Right lobe of liver (tissue), 6 donors: Measurements from ENCODE around the gene HSPA4. TPM values are rescaled to one million over a fixed set of nuclear protein-coding genes. Genes with fewer than 3 reads are reported as not detected.

Experiments
- ATAC-seq, 4 donors: fragments of 200-7000 bp; cut with Tn5 transposase; one replicate each; pipeline ENCODE4 v1.9.1; 2020; ENCODE audit warnings: mild to moderate bottlenecking in 4 of 4, moderate library complexity in 4 of 4
- DNase-seq, 3 donors: peaks; one replicate each; pipeline ENCODE4 v3.0.0-alpha.2; 2020
- H3K27ac ChIP-seq, 3 donors: fragments of 200-600 bp; one replicate each; pipeline ENCODE4 v1.8.0; 2022
- H3K27me3 ChIP-seq, 2 donors: fragments of 200-600 bp; one replicate each; pipeline ENCODE4 v1.8.0; 2022
- H3K36me3 ChIP-seq, 4 donors: fragments of 200-600 bp; sonication (generic) in 1 of 4; one replicate each; pipeline versions ENCODE4 v1.5.1 to v1.8.0; 2017 to 2022; ENCODE audit warnings: control low read depth in 1 of 4
- H3K4me1 ChIP-seq, 4 donors: fragments of 200-600 bp; sonication (generic) in 1 of 4; one replicate each; pipeline versions ENCODE4 v1.5.1 to v1.8.0; 2017 to 2022; ENCODE audit warnings: control low read depth in 1 of 4
- H3K4me3 ChIP-seq, 3 donors: fragments of 200-600 bp; one replicate each; pipeline ENCODE4 v1.8.0; 2022
- H3K9me3 ChIP-seq, 4 donors: fragments of 200-600 bp; sonication (generic) in 1 of 4; one replicate each; pipeline versions ENCODE4 v1.5.1 to v1.8.0; 2017 to 2022; ENCODE audit warnings: control low read depth in 1 of 4
- CTCF ChIP-seq, 4 donors: fragments of 200-600 bp in 3 of 4; fragments of 450-650 bp in 1 of 4; IDR thresholded peaks; one replicate each; pipeline versions ENCODE4 v1.5.1 to v1.8.0; 2016 to 2022; ENCODE audit warnings: antibody characterized with exemption in 4 of 4, mild to moderate bottlenecking in 2 of 4
- POLR2A ChIP-seq: fragments of 450-650 bp; IDR thresholded peaks from one replicate; pipeline ENCODE4 v1.6.1; 2017; ENCODE audit warnings: antibody characterized with exemption, mild to moderate bottlenecking
- WGBS: methylation state at CpG from one replicate; pipeline ENCODE4 v1.1.6; 2018; ENCODE audit warnings: low coverage, low lambda C conversion rate; ENCODE audit not compliant: insufficient coverage; ENCODE audit errors: missing lambda C conversion rate; 5-methylcytosine and 5-hydroxymethylcytosine counted together
- intact Hi-C, 2 donors: fragments of 100-400 bp; cut with DNase I; formaldehyde crosslinking; loops; one replicate each; pipeline versions ENCODE4 v1.11.2 to v1.14.1; 2022
- total RNA-seq, 6 experiments: library from RNA; depleted of rRNA in 2 of 6; stranded (reverse); fragments of >200 nt in 2 of 6; fragmentation: NEBNext Ultra II Directional in 3 of 6; extraction: Animal tissue kit (Norgen Biotek cat#: 25700) in 3 of 6; gene quantifications; one replicate each; pipeline versions ENCODE4 v1.1.0 to v1.2.4, GENCODE V29; 2016 to 2023
- donor health status: DM: no; HTN: yes; CAD: no.
- donor health status: DM: no; HTN: no; CAD: no.
- donor health status: DM: no; HTN: no; CAD: no.
- donor health status: DM: no; HTN: yes; CAD: no.
- donor health status: DM: no; HTN: yes; CAD: no.

Gene HSPA4
- total RNA-seq, 6 experiments from 2014 or later = 30.1 to 68.6 (median 46.1) TPM

- no peaks in the 10 kb centered on the region for H3K9me3 ChIP-seq
- DNase-seq (no peak), ATAC-seq (no peak)
- H3K4me3 ChIP-seq = no peak overlapping the region
- 74% methylated on average over 11 of the region's 11 CpGs for WGBS
- no peak overlapping the region for H3K27ac ChIP-seq
- TF ChIP-seq POLR2A = no peak
- no peak for TF ChIP-seq CTCF (IDR thresholded peaks at IDR 0.05)
- no peaks in the 10 kb centered on the region for H3K27me3 ChIP-seq
- H3K36me3 ChIP-seq = no peaks in the 10 kb centered on the region
- H3K4me1 ChIP-seq = no peaks in the 10 kb centered on the region
- intact Hi-C loops = no loop called here
These were observed 93.8 kb downstream of the HSPA4 start for GRCh38 chr5:133145436-133146170.

DNA sequence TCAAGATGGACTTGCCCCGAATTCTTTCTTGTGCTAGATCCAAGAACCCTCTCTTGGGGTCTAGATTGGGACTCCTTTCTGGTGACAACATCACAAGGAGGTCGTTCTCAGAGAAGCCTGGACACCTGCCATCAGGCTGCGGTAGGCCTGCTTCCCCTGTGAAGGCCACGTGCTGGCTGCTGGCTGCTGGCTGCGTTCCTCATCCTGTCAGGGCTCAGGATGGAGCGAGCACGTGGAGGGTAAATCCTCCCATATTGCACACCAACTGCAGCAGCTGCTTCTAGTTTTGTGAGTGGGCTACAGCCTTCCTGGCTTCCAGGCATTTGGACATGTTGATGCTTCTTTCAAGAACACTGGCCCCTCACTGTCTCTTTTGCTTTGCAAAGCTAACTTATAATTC, 95.6 kb downstream of the HSPA4 start:
- Histone ChIP-seq H3K4me1 (no peaks in the 10 kb centered on the region), H3K36me3 (no peaks in the 10 kb centered on the region), H3K9me3 (no peaks in the 10 kb centered on the region), H3K27me3 (no peaks in the 10 kb centered on the region), H3K4me3 (no peak overlapping the region), H3K27ac (no peak overlapping the region)
- intact Hi-C loops = no loop called here
- TF ChIP-seq POLR2A (no peak), CTCF (IDR thresholded peaks at IDR 0.05) (no peak)
- 49% methylated on average over 3 of the region's 7 CpGs for WGBS
- ATAC-seq (no peak), DNase-seq (no peak)

- no peak for TF ChIP-seq POLR2A
- no peak for TF ChIP-seq CTCF (IDR thresholded peaks at IDR 0.05)
- intact Hi-C loops = no loop called here
- no peaks in the 10 kb centered on the region for H3K4me1 ChIP-seq
- H3K27ac ChIP-seq = no peak overlapping the region
- WGBS = 93% methylated on average over 4 of the region's 7 CpGs
- no peaks in the 10 kb centered on the region for H3K9me3 ChIP-seq
- DNase-seq (no peak), ATAC-seq (no peak)
- H3K27me3 ChIP-seq = no peaks in the 10 kb centered on the region
- no peaks in the 10 kb centered on the region for H3K36me3 ChIP-seq
- no peak overlapping the region for H3K4me3 ChIP-seq
These were observed 96.2 kb downstream of the HSPA4 start for GRCh38 chr5:133147815-133148567.

- Histone ChIP-seq H3K4me1 (no peaks in the 10 kb centered on the region), H3K4me3 (no peak overlapping the region), H3K27ac (no peak overlapping the region), H3K36me3 (no peaks in the 10 kb centered on the region), H3K9me3 (no peaks in the 10 kb centered on the region), H3K27me3 (no peaks in the 10 kb centered on the region)
- no peak for TF ChIP-seq CTCF (IDR thresholded peaks at IDR 0.05)
- TF ChIP-seq POLR2A = no peak
- DNase-seq (no peak), ATAC-seq (no peak)
- WGBS = 92% methylated on average over 4 of the region's 4 CpGs
- intact Hi-C loops = no loop called here
These were observed 97.5 kb downstream of the HSPA4 start for GRCh38 chr5:133149345-133149744.
